ENCODE results near the gene NT5DC1.

Gene NT5DC1

GRCh38 chr6:116248577-116248976 is 147.9 kb downstream of the NT5DC1 start:
- DNase-seq = no peak

DNA sequence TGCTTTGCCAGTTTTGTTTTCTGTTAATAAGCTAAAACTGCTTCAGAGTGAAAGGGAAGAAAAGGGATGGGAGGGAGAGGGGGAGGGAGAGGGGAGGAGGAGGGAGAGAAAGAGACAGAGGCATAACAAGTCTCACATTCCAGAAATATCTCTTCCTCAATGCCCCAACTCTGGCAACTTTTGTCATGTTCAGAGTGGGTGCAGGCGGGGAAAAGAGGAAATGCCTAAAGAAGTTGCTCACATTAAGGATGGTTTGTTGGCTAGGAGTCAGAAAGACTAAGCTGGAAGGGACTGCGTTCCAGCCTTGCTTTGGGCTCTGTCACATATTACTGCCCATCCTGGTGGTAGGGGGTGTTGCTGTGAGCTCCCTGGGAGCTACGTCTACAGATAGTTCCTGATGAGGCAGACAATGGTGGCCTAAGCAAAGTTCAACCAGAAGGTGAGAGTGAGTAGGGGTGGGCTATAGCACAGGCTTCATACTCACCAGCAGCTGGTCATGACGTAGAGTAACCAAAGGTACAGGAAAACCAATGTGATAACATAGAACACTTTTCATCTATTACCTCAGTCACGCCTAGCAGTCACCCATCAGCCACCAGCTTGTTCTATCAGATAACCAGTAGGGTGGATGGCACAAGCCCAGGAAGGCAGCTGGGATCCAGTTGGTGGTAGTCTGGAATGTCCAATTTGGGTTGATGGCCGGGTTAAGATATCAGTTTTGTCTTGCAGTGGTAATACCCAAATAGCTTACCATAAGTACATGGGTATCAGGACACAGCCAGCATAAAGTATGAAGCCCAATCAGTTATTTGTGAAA is 151.1 kb downstream of the NT5DC1 start:
- DNase-seq = no peak

DNA sequence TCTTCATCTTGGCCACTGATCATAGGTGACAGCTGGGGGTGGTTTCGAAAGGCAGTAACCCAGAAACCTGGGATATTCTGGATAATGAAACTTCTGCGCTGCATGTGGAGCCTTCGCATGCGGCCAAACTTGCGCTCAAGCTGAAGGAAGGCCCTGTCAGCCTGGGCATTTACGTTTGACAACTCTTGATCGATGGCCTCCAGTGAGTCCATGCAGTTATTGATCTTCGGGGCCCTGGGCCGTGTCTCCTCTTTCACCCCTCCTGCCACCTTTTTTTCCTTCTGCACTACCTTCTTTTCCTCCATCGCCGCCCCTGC is 152.5 kb downstream of the NT5DC1 start:
- DNase-seq = no peak

- DNase-seq = peak; percentile 96
Measured at GRCh38 chr6:116253505-116254296, 153.0 kb downstream of the NT5DC1 start, which contains the start of gene TSPYL4. Gene TSPYL4, minus strand, starts transcription at chr6:116254075. Its CDS starts 67 bp downstream, at chr6:116254008.

- no peak for DNase-seq
Measured at GRCh38 chr6:116254297-116255056, 153.8 kb downstream of the NT5DC1 start.

DNA sequence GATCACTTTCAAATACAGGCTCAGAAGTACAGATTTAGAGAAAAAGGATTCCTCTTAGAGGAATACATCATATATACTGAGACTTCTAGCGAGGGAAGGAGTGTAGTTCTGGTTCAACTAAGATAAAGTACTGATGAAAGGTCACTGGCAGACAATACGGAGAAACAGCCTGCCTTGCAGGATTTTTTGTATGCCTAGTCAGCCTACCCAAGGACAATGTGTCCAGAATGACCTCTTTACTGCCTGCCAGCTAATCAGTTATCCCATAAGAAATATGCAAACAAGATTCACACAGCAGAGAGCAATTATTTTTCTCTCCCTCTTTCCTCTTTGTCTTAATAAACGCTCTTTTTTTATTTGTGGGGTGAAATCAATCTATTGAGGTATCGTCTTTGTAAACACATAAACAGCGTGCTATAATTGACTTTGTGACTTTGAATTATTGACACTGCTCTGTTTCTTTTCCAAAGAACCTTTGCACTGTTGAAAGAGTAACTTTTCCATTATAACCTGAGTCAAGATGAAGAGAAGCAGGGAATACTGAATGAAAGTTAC is 154.7 kb downstream of the NT5DC1 start:
- no peak for DNase-seq

- no peak for DNase-seq
Measured at GRCh38 chr6:116256694-116257093, 156.0 kb downstream of the NT5DC1 start.

- no peak for DNase-seq
Measured at GRCh38 chr6:116258520-116258919, 157.9 kb downstream of the NT5DC1 start.

GRCh38 chr6:116263353-116263752 is 162.7 kb downstream of the NT5DC1 start:
- DNase-seq = no peak

GRCh38 chr6:116265041-116265829 is 164.6 kb downstream of the NT5DC1 start:
- DNase-seq = peak; percentile 39

DNA sequence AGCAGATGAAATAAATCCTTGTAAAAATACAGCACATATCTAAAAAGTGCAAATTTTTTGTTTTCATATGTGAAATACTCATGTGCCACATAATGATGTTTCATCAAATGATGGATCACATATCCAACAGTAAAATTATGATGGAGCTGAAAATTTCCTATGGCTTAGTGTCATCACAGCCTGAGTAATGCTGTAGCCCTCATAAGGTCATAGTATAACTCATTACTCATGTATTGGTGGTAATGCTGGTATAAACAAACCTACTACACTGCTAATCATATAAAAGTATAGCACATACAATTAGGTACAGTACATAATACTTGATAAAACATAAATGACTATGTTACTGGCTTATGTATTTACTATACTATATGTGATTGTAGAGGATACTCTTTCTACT is 166.2 kb downstream of the NT5DC1 start:
- DNase-seq = no peak

GRCh38 chr6:116267836-116268588 is 167.4 kb downstream of the NT5DC1 start:
- no peak for DNase-seq

- DNase-seq = no peak
Measured at GRCh38 chr6:116268589-116269293, 168.1 kb downstream of the NT5DC1 start.

DNA sequence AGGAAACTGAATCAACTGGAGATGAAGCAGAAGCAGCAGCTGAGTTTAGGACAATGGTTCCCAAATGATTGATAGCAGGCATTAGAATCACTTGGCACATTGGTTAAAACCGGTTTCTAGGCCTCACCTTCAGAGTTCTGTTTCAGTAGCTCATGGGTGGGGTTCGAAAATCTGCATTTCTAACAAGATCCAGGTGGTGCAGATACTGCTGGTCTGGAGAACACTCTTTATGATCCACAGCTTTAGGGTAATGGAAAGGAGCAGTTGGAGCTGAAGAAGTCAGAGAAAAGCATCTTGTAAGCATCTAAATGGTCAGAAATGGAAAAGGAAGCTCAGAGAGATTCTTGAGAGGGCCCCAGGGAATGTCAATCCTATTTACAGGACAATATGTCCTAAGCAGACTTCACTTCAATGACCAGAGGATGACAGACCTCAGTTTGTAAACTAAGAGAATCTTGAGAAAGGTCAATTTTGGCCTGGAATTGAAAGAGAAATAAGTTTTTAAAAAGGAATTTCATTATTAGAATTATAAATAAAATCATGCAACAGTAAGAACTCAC is 170.6 kb downstream of the NT5DC1 start:
- no peak for DNase-seq

GRCh38 chr6:116277124-116277523 is 176.5 kb downstream of the NT5DC1 start:
- no peak for DNase-seq

DNA sequence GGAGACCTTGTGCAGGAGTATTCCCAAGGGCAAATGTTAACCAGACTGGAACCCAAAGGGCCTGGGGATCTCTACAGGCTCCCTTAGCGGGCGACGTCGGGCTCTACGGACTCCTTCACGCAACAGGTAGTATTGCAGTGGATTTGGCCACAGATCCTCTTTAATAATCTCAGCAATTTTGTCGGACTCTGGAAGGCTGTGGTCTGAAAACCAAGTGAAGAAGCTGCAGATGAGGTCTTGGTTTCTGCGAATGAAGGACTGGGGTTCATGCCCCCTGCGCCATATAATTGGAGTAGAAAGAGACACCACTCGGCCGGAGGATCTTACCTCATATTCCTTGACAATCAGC is 177.8 kb downstream of the NT5DC1 start:
- DNase-seq = no peak

DNA sequence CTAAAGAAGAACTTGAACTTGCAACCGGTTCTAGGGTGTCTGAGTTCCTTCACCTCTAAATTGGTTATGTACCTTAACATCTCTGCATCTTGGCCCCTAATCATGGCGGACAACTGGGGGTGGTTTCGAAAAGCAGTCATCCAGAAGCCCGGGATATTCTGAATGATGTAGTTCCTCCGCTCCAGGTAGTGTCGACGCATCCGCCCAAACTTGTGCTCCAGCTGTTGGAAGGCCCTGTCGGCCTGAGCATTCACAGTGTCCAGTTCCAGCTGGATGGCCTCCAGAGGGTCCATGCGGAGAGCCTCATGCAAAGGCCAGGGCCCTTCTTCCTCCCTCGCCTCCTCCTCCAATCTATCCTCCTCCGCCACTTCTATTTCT is 178.2 kb downstream of the NT5DC1 start:
- no peak for DNase-seq

GRCh38 chr6:116279232-116280160 is 178.8 kb downstream of the NT5DC1 start, which contains the start of gene TSPYL1:
Gene TSPYL1, minus strand, starts transcription at chr6:116279930. Its CDS starts 100 bp downstream, at chr6:116279830.
- peak; percentile 98 for DNase-seq
